GM12878 (cell line): Measurements from ENCODE around the gene RCOR1. TPM values are rescaled to one million over a fixed set of nuclear protein-coding genes. Genes with fewer than 3 reads are reported as not detected.

Source experiments
- ATAC-seq: fragments of 200-7000 bp; cut with Tn5 transposase; 3 replicates; pipeline ENCODE4 v1.9.1; 2020; ENCODE audit warnings: mild to moderate bottlenecking, moderate library complexity
- BruUV-seq: library from RNA; stranded (reverse); fragments of 400-500 nt; replicated peaks from 2 replicates; lab custom pipeline; 2021; lab: Mats Ljungman, UMichigan
- CTCF ChIA-PET: fragments of 300-600 bp; sonication (Branson Sonifier 250); formaldehyde crosslinking; extraction: SDS; loops from one replicate; lab custom pipeline; 2021; ENCODE audit warnings: inconsistent platforms; lab: Yijun Ruan, JAX
- POLR2A ChIA-PET: fragments of 350-600 bp; formaldehyde crosslinking; extraction: SDS; loops from one replicate; lab custom pipeline; 2021; ENCODE audit warnings: inconsistent platforms; lab: Charles Lee
- RAD21 ChIA-PET: fragments of 300-600 bp; sonication (Branson Sonifier 250); formaldehyde crosslinking; loops from one replicate; lab custom pipeline; 2023; ENCODE audit warnings: antibody characterized with exemption; ENCODE audit not compliant: unreplicated experiment; lab: Charles Lee
- SMC1A ChIA-PET: fragments of 300-600 bp; sonication (Branson Sonifier 250); formaldehyde crosslinking; loops from one replicate; lab custom pipeline; 2023; ENCODE audit not compliant: unreplicated experiment, uncharacterized antibody; lab: Charles Lee
- DNase-seq: peaks from one replicate; pipeline ENCODE4 v3.0.0-alpha.2; 2011; ENCODE audit warnings: low read depth, low spot score
- FAIRE-seq: peaks from 3 replicates; lab custom pipeline; 2011; peaks lifted over from hg19 to GRCh38; lab: Jason Lieb, UNC
- H2AFZ ChIP-seq: 2 replicates; pipeline ENCODE4 v1.6.0; 2011; ENCODE audit warnings: low read depth, low read length, control low read depth; ENCODE audit not compliant: control insufficient read depth
- H3K27ac ChIP-seq: 2 replicates; pipeline ENCODE4 v1.5.1; 2011; ENCODE audit warnings: control low read depth; ENCODE audit not compliant: control insufficient read depth, insufficient read depth
- H3K27me3 ChIP-seq, 2 experiments: replicated peaks in 1 of 2; 2 replicates each; pipeline versions ENCODE4 v1.6.0 to v1.6.1; 2011; ENCODE audit warnings: low read length in 1 of 2; ENCODE audit not compliant: control insufficient read depth in 2 of 2, insufficient read depth in 2 of 2
- H3K36me3 ChIP-seq, 2 experiments: 2 replicates each; pipeline ENCODE4 v1.5.1; 2011; ENCODE audit warnings: low read length in 1 of 2; ENCODE audit not compliant: control insufficient read depth in 2 of 2, insufficient read depth in 2 of 2
- H3K4me1 ChIP-seq: 2 replicates; pipeline ENCODE4 v1.6.1; 2011; ENCODE audit warnings: mild to moderate bottlenecking, low read length, moderate library complexity, mixed read lengths; ENCODE audit not compliant: control insufficient read depth, insufficient read depth
- H3K4me2 ChIP-seq: 2 replicates; pipeline ENCODE4 v1.6.0; 2011; ENCODE audit warnings: control low read depth; ENCODE audit not compliant: control insufficient read depth, insufficient read depth
- H3K4me3 ChIP-seq: fragments of 200-600 bp; sonication (generic); 2 replicates; pipeline ENCODE4 v1.5.1; 2016
- H3K79me2 ChIP-seq: 2 replicates; pipeline ENCODE4 v1.6.0; 2011; ENCODE audit warnings: low read length; ENCODE audit not compliant: control insufficient read depth, insufficient read depth
- H3K9ac ChIP-seq: 2 replicates; pipeline ENCODE4 v1.8.0; 2011; ENCODE audit warnings: low read length, control low read depth, mixed read lengths; ENCODE audit not compliant: control insufficient read depth, insufficient read depth
- H3K9me3 ChIP-seq: replicated peaks from 3 replicates; pipeline ENCODE4 v1.5.1; 2011; ENCODE audit warnings: mild to moderate bottlenecking, low read length; ENCODE audit not compliant: control insufficient read depth, insufficient read depth
- H4K20me1 ChIP-seq: 2 replicates; pipeline ENCODE4 v1.6.0; 2011; ENCODE audit not compliant: control insufficient read depth, insufficient read depth
- ATF2 ChIP-seq: IDR thresholded peaks from 2 replicates; pipeline ENCODE4 v1.6.1; 2012; ENCODE audit warnings: low read length, inconsistent platforms
- ATF7 ChIP-seq: fragments of 450-650 bp; IDR thresholded peaks from 2 replicates; pipeline ENCODE4 v1.6.1; 2016; ENCODE audit warnings: low read depth, mild to moderate bottlenecking
- BCL11A ChIP-seq: IDR thresholded peaks from 2 replicates; pipeline ENCODE4 v1.6.1; 2011; ENCODE audit warnings: low read depth, low read length
- BHLHE40 ChIP-seq, 2 experiments: fragments of 450-650 bp in 1 of 2; IDR thresholded peaks; 2 replicates each; pipeline ENCODE4 v1.6.1; 2011 to 2017; ENCODE audit warnings: low read depth in 2 of 2, borderline replicate concordance in 1 of 2, improper control_type of control experiment in 1 of 2, low read length in 1 of 2, mild to moderate bottlenecking in 1 of 2
- CBX5 ChIP-seq: sonication (generic); IDR thresholded peaks from 2 replicates; pipeline ENCODE4 v1.6.1; 2016; ENCODE audit warnings: low read depth, moderate library complexity, mild to moderate bottlenecking, inconsistent platforms
- CREM ChIP-seq: IDR thresholded peaks from 2 replicates; pipeline ENCODE4 v1.6.1; 2014; ENCODE audit warnings: antibody characterized with exemption, low read depth
- DPF2 ChIP-seq: fragments of 450-650 bp; IDR thresholded peaks from 2 replicates; pipeline ENCODE4 v1.6.1; 2017; ENCODE audit warnings: mild to moderate bottlenecking
- EED ChIP-seq: sonication (generic); IDR thresholded peaks from 2 replicates; pipeline ENCODE4 v1.6.1; 2016; ENCODE audit warnings: antibody characterized with exemption, low read depth
- ELK1 ChIP-seq: IDR thresholded peaks from 2 replicates; pipeline ENCODE4 v1.6.1; 2012; ENCODE audit warnings: low read depth, low read length, improper control_type of control experiment
- HDGF ChIP-seq: fragments of 450-650 bp; IDR thresholded peaks from 2 replicates; pipeline ENCODE4 v1.6.1; 2016; ENCODE audit warnings: antibody characterized with exemption
- IKZF1 ChIP-seq: fragments of 450-650 bp; conservative IDR thresholded peaks from 2 replicates; pipeline ENCODE4 v1.6.1; 2017; ENCODE audit warnings: antibody characterized with exemption, mild to moderate bottlenecking
- IKZF2 ChIP-seq, 2 experiments: fragments of 450-650 bp; IDR thresholded peaks; 2 replicates each; pipeline ENCODE4 v1.6.1; 2017; ENCODE audit warnings: mild to moderate bottlenecking in 2 of 2, moderate library complexity in 2 of 2
- IRF4 ChIP-seq: IDR thresholded peaks from 2 replicates; pipeline ENCODE4 v1.6.1; 2011; ENCODE audit warnings: low read depth, low read length
- JUNB ChIP-seq: IDR thresholded peaks from 2 replicates; pipeline ENCODE4 v1.6.1; 2016; ENCODE audit warnings: antibody characterized with exemption, mild to moderate bottlenecking
- JUND ChIP-seq: IDR thresholded peaks from 2 replicates; pipeline ENCODE4 v1.6.1; 2012; ENCODE audit warnings: low read depth, mild to moderate bottlenecking, low read length, improper control_type of control experiment, moderate library complexity
- MTA2 ChIP-seq: fragments of 450-650 bp; IDR thresholded peaks from 2 replicates; pipeline ENCODE4 v1.6.1; 2016; ENCODE audit warnings: low read depth, mild to moderate bottlenecking, moderate library complexity
- MYC ChIP-seq: IDR thresholded peaks from 2 replicates; pipeline ENCODE4 v1.6.1; 2011; ENCODE audit warnings: mild to moderate bottlenecking, low read length, moderate library complexity, inconsistent platforms; ENCODE audit not compliant: insufficient read depth, insufficient replicate concordance, insufficient read length, severe bottlenecking
- NFIC ChIP-seq: IDR thresholded peaks from 2 replicates; pipeline ENCODE4 v1.6.1; 2012; ENCODE audit warnings: low read depth, mild to moderate bottlenecking, inconsistent platforms, low read length, moderate library complexity
- NR2F1 ChIP-seq: fragments of 450-650 bp; conservative IDR thresholded peaks from 2 replicates; pipeline ENCODE4 v1.6.1; 2017; ENCODE audit warnings: mild to moderate bottlenecking
- SP1 ChIP-seq: IDR thresholded peaks from one replicate; pipeline ENCODE4 v1.6.1; 2011; ENCODE audit warnings: low read depth, low read length
- SPI1 ChIP-seq: IDR thresholded peaks from 2 replicates; pipeline ENCODE4 v1.6.1; 2011; ENCODE audit warnings: low read depth, mild to moderate bottlenecking, low read length, moderate library complexity, borderline replicate concordance; ENCODE audit not compliant: insufficient read depth
- WRNIP1 ChIP-seq: IDR thresholded peaks from 2 replicates; pipeline ENCODE4 v1.6.1; 2011; ENCODE audit warnings: low read depth, low read length, improper control_type of control experiment, borderline replicate concordance
- ZNF384 ChIP-seq: IDR thresholded peaks from 2 replicates; pipeline ENCODE4 v1.6.1; 2012; ENCODE audit warnings: low read depth, mild to moderate bottlenecking, low read length, improper control_type of control experiment, borderline replicate concordance
- ZSCAN29 ChIP-seq: fragments of 450-650 bp; IDR thresholded peaks from 2 replicates; pipeline ENCODE4 v1.6.1; 2017; ENCODE audit warnings: mild to moderate bottlenecking, moderate library complexity
- WGBS: methylation state at CpG from one replicate; pipeline ENCODE4 v1.1.6; 2016; ENCODE audit warnings: low lambda C conversion rate; ENCODE audit not compliant: insufficient replicate concordance, insufficient coverage; ENCODE audit errors: missing lambda C conversion rate; 5-methylcytosine and 5-hydroxymethylcytosine counted together
- in situ Hi-C: fragments of 300-500 bp; cut with MboI; formaldehyde crosslinking; loops from 9 replicates; pipeline ENCODE4 v1.14.3; 2018; ENCODE audit warnings: mixed read lengths
- intact Hi-C: fragments of 100-400 bp; cut with micrococcal nuclease; formaldehyde crosslinking; loops from one replicate; pipeline ENCODE4 v1.14.2; 2022; ENCODE audit not compliant: unreplicated experiment
- polyA plus RNA-seq, 11 experiments: library from polyadenylated mRNA; depleted of rRNA in 4 of 11; unstranded in 6 of 11; stranded (reverse) in 5 of 11; fragments of >200 nt; fragmentation: Nextera tagmentation in 4 of 11; fragmentation: Illumina TruSeq in 1 of 11; extraction: Ambion mirVana in 4 of 11; extraction: Trizol in 1 of 11; gene quantifications; 1 replicate in 1 of 11; 2 replicates in 10 of 11; pipeline versions ENCODE4 v1.2.1 to v1.2.3, GENCODE V29; 2011 to 2016; ENCODE audit warnings: inconsistent platforms in 2 of 11, missing spikeins in 2 of 11, low read depth in 1 of 11
- total RNA-seq, 4 experiments: library from RNA; depleted of rRNA in 3 of 4; stranded (reverse); fragments of >200 nt in 3 of 4; fragmentation: Illumina TruSeq in 1 of 4; extraction: Trizol in 1 of 4; gene quantifications; 2 replicates each; pipeline versions ENCODE4 v1.2.1 to v1.2.3, GENCODE V29; 2013 to 2021

Gene RCOR1
- total and polyA plus RNA-seq, 10 of the 15 experiments (the other 5 are each of a cell fraction or from before 2014, with no cell fraction given): 1.6 to 12.2 (median 4.4) TPM

- ChIA-PET SMC1A (interaction anchor here (0.6 to 7.3 kb wide), 9 partner anchors 9 to 465 kb away, joined by 3 to 68 read pairs (median 5); no protein-coding TSS in a partner anchor), CTCF (interaction anchor here (0.6 to 6.9 kb wide), 7 partner anchors 11 to 168 kb away, joined by 3 to 78 read pairs (median 3); no protein-coding TSS in a partner anchor), RAD21 (interaction anchor here (0.5 to 3.0 kb wide), 11 partner anchors 12 to 822 kb away, joined by 3 to 23 read pairs (median 3); no protein-coding TSS in a partner anchor), POLR2A (interaction anchor here (0.7 to 5.6 kb wide), 3 partner anchors 10 to 310 kb away, joined by 3 to 24 read pairs (median 4); partner anchors contain the start of gene RCOR1)
- Histone ChIP-seq H3K9ac (no peak overlapping the region), H4K20me1 (no peaks in the 10 kb centered on the region; the same call in 1 of the 2 replicates), H3K27ac (peak overlapping the region; percentile 51), H3K27me3 (no peaks in the 10 kb centered on the region), H3K4me1 (peaks cover 52% of the 10 kb centered on the region), H3K9me3 (no peaks in the 10 kb centered on the region), H3K4me2 (peak overlapping the region; percentile 65), H3K4me3 (peak overlapping the region; percentile 10; the same call in 1 of the 2 replicates), H2AFZ (no peak overlapping the region), H3K79me2 (peaks cover 55% of the 10 kb centered on the region), H3K36me3 (no peaks in the 10 kb centered on the region; a peak in 1 of 4 replicates)
- peak; percentile 64 for FAIRE-seq
- intact Hi-C loops (loop anchor here (5.0 kb wide), 1 partner anchor 156 kb away; no protein-coding TSS in a partner anchor), in situ Hi-C loops (no loop called here)
- WGBS: 10% methylated on average over 3 of the region's 4 CpGs
- no TSS peak for BruUV-seq
- ATAC-seq: peak; percentile 79
- DNase-seq: peak; percentile 68
- TF ChIP-seq JUNB (peak; percentile 80), EED (peak; percentile 77), BHLHE40 (IDR thresholded peaks at IDR 0.05; ENCODE audit: borderline replicate concordance in 1 of 2, low read depth in 2 of 2, low read length in 1 of 2) (peak in 1 of 2 experiments; percentile 38; a peak in 1 of 4 replicates), ELK1 (no peak), WRNIP1 (no peak), NFIC (peak; percentile 37; the same call in 1 of the 2 replicates), SPI1 (peak; percentile 50; the same call in 1 of the 2 replicates), MTA2 (peak; percentile 35; the same call in 1 of the 2 replicates), CREM (peak; percentile 24; the same call in 1 of the 2 replicates), SP1 (no peak), BCL11A (peak; percentile 49; the same call in 1 of the 2 replicates), JUND (0 out of 2 replicates have a peak, but pooled peaks have one; percentile 11), ZNF384 (0 out of 2 replicates have a peak, but pooled peaks have one; percentile 25), IRF4 (peak; percentile 82), HDGF (0 out of 2 replicates have a peak, but pooled peaks have one; percentile 54), IKZF1 (0 out of 2 replicates have a peak, but pooled peaks have one; percentile 42), MYC (no peak), NR2F1 (peak; percentile 61; the same call in 1 of the 2 replicates), ATF2 (peak; percentile 48; the same call in 1 of the 2 replicates), DPF2 (0 out of 2 replicates have a peak, but pooled peaks have one; percentile 19), IKZF2 (IDR thresholded peaks at IDR 0.05) (peak; percentile 53 to 66; a peak in 3 of 4 replicates), ZSCAN29 (no peak), CBX5 (no peak), ATF7 (peak; percentile 36; the same call in 1 of the 2 replicates)
These were observed 13.8 kb downstream of the RCOR1 start for GRCh38 chr14:102606296-102606695.
